ENCODE measurements around the gene SCIN. TPM values are rescaled to one million over a fixed set of nuclear protein-coding genes. Genes with fewer than 3 reads are reported as not detected.

Gene SCIN
- total and polyA plus RNA-seq, 2 donors (not counting 1 experiment from before 2014, with no cell fraction given): 0.49 to 0.97 TPM

- CTCF ChIA-PET: interaction anchor here (2.0 kb wide), 1 partner anchor 622 kb away, joined by 7 read pairs; no protein-coding TSS in a partner anchor
Measured at GRCh38 chr7:12640299-12641096, 70.0 kb downstream of the SCIN start.

More at GRCh38 chr7:12640299-12641096, 70.0 kb downstream of the SCIN start:
- Histone ChIP-seq H2AFZ (ENCODE audit: insufficient read depth, low read depth, low read length, poor library complexity, severe bottlenecking) (no peak overlapping the region), H3K79me2 (ENCODE audit: control insufficient read depth, insufficient read depth, low read length) (no peaks in the 10 kb centered on the region), H3K9me3 (ENCODE audit: control extremely low read depth in 1 of 3, control insufficient read depth in 2 of 3, insufficient read depth in 1 of 3, low read length in 2 of 3) (no peaks in the 10 kb centered on the region), H3K4me2 (replicated peaks; ENCODE audit: low read depth, low read length, poor library complexity, severe bottlenecking) (no peak overlapping the region), H3K4me3 (ENCODE audit: control extremely low read depth in 1 of 5, extremely low read depth in 1 of 5, insufficient read depth in 1 of 5, low read depth in 2 of 5, low read length in 4 of 5) (no peak overlapping the region), H4K20me1 (ENCODE audit: control insufficient read depth, insufficient read depth, low read length, poor library complexity, severe bottlenecking) (no peaks in the 10 kb centered on the region), H3K27me3 (replicated peaks in 1 of 4; ENCODE audit: control extremely low read depth in 1 of 4, control insufficient read depth in 3 of 4, insufficient read depth in 4 of 4, low read length in 3 of 4) (no peaks in the 10 kb centered on the region), H3K27ac (ENCODE audit: low read length in 2 of 2) (no peak overlapping the region), H3K9ac (ENCODE audit: low read length) (no peak overlapping the region), H3K4me1 (ENCODE audit: control insufficient read depth in 2 of 2, insufficient read depth in 2 of 2, low read length in 2 of 2) (peaks cover 24 to 34% of the 10 kb centered on the region in 2 donors), H3K36me3 (replicated peaks in 1 of 2; ENCODE audit: control extremely low read depth in 1 of 2, control insufficient read depth in 1 of 2, extremely low read depth in 1 of 2, insufficient read depth in 2 of 2, low read length in 1 of 2) (no peaks in the 10 kb centered on the region)
- TF ChIP-seq CTCF (IDR thresholded peaks at IDR 0.05) (no peak), EZH2 (IDR thresholded peaks at IDR 0.05; ENCODE audit: borderline replicate concordance, insufficient read depth, low read depth, low read length, poor library complexity, severe bottlenecking) (no peak)
- no peak overlapping the region for H3K4me3 Mint-ChIP-seq
- H3K4me1 Mint-ChIP-seq: peaks cover 20% of the 10 kb centered on the region
- POLR2A ChIA-PET: no interaction called here
- intact Hi-C loops (cut with micrococcal nuclease): no loop called here
- ATAC-seq (ENCODE audit: low read depth) (no peak), DNase-seq (no peak)
- H3K27ac Mint-ChIP-seq: no peak overlapping the region
- peaks cover 1% of the 10 kb centered on the region for H3K27me3 Mint-ChIP-seq
- H3K9me3 Mint-ChIP-seq (ENCODE audit: insufficient read depth): no peaks in the 10 kb centered on the region
- WGBS (ENCODE audit: insufficient coverage): 87% methylated on average over 5 of the region's 7 CpGs
